Activated T-cell treated with anti-CD3 and anti-CD28 coated beads for 1 hour (primary cell): ENCODE results near the gene AAK1.
"Not testable (repeated sequence)": the region's sequence is repeated elsewhere in the genome, so short reads cannot be mapped to it uniquely, and the experiment has no call there.

ENCODE experiments used
- DNase-seq: peaks from one replicate; pipeline ENCODE4 v3.0.0-alpha.2; 2020; ENCODE audit warnings: low read depth

AAK1 gene

GRCh38 chr2:69643602-69644505 lies at the start of gene AAK1:
TSS of gene AAK1 (minus strand) at chr2:69643739. CDS start at chr2:69643040, 699 bp downstream.
- DNase-seq: peak; percentile 68

GRCh38 chr2:69692424-69692823 lies 48.9 kb upstream of the AAK1 start:
- DNase-seq: no peak

- no peak for DNase-seq
These were observed 46.4 kb upstream of the AAK1 start for GRCh38 chr2:69689969-69690368.

GRCh38 chr2:69689466-69689865 lies 45.9 kb upstream of the AAK1 start:
- no peak for DNase-seq

- DNase-seq: no peak
These were observed 44.6 kb upstream of the AAK1 start for GRCh38 chr2:69687971-69688611.

GRCh38 chr2:69686813-69687212 lies 43.3 kb upstream of the AAK1 start:
- no peak for DNase-seq

GRCh38 chr2:69685321-69686048 lies 41.9 kb upstream of the AAK1 start:
- DNase-seq: no peak

GRCh38 chr2:69683170-69683971 lies 39.8 kb upstream of the AAK1 start:
- no peak for DNase-seq

GRCh38 chr2:69682525-69682924 lies 39.0 kb upstream of the AAK1 start:
- DNase-seq: no peak

GRCh38 chr2:69680001-69680675 lies 36.6 kb upstream of the AAK1 start:
- no peak for DNase-seq

- DNase-seq: no peak
These were observed 34.4 kb upstream of the AAK1 start for GRCh38 chr2:69677914-69678313.

- no peak for DNase-seq
These were observed 32.6 kb upstream of the AAK1 start for GRCh38 chr2:69676146-69676545.

GRCh38 chr2:69674316-69674670 lies 30.8 kb upstream of the AAK1 start:
- no peak for DNase-seq

GRCh38 chr2:69673098-69673497 lies 29.6 kb upstream of the AAK1 start:
- DNase-seq: not testable (repeated sequence)

GRCh38 chr2:69669666-69670065 lies 26.1 kb upstream of the AAK1 start:
- no peak for DNase-seq

GRCh38 chr2:69668598-69668997 lies 25.1 kb upstream of the AAK1 start:
- no peak for DNase-seq

- DNase-seq: no peak
These were observed 24.4 kb upstream of the AAK1 start for GRCh38 chr2:69667805-69668382.

GRCh38 chr2:69665152-69665551 lies 21.6 kb upstream of the AAK1 start:
- DNase-seq: no peak

- DNase-seq: no peak
These were observed 20.3 kb upstream of the AAK1 start for GRCh38 chr2:69663860-69664259.

- DNase-seq: not testable (repeated sequence)
These were observed 19.0 kb upstream of the AAK1 start for GRCh38 chr2:69662547-69662946.

GRCh38 chr2:69660637-69661036 lies 17.1 kb upstream of the AAK1 start:
- DNase-seq: no peak
